Suprapubic skin (tissue), 4 donors: Measurements from ENCODE around the gene KANK4.

Source experiments
- CTCF ChIP-seq, 2 donors: fragments of 200-600 bp in 1 of 2; fragments of 450-650 bp in 1 of 2; sonication (generic) in 1 of 2; IDR thresholded peaks; one replicate each; pipeline ENCODE4 v1.5.1; 2016 to 2019; ENCODE audit warnings: antibody characterized with exemption in 2 of 2, mild to moderate bottlenecking in 1 of 2, moderate library complexity in 1 of 2
- EP300 ChIP-seq: sonication (generic); formaldehyde crosslinking; IDR thresholded peaks from one replicate; pipeline ENCODE4 v1.6.1; 2017; ENCODE audit warnings: antibody characterized with exemption
- POLR2AphosphoS5 ChIP-seq, 3 donors: sonication (generic); formaldehyde crosslinking; IDR thresholded peaks; one replicate each; pipeline ENCODE4 v1.6.1; 2017; ENCODE audit warnings: antibody characterized with exemption in 3 of 3

GRCh38 chr1:62368989-62369388, 49.8 kb upstream of the KANK4 start:
- TF ChIP-seq POLR2AphosphoS5 (IDR thresholded peaks at IDR 0.05) (no peak), EP300 (no peak), CTCF (IDR thresholded peaks at IDR 0.05) (no peak)
